ENCODE results near the gene TMPRSS2.

The TMPRSS2 gene

GRCh38 chr21:41480086-41480690 is 27.8 kb downstream of the TMPRSS2 start:
- DNase-seq, result no peak

GRCh38 chr21:41479686-41480085 is 28.3 kb downstream of the TMPRSS2 start:
- DNase-seq, result no peak

GRCh38 chr21:41478319-41479177 is 29.4 kb downstream of the TMPRSS2 start:
- DNase-seq, result no peak

GRCh38 chr21:41477641-41478318 is 30.2 kb downstream of the TMPRSS2 start:
- no peak for DNase-seq

DNA sequence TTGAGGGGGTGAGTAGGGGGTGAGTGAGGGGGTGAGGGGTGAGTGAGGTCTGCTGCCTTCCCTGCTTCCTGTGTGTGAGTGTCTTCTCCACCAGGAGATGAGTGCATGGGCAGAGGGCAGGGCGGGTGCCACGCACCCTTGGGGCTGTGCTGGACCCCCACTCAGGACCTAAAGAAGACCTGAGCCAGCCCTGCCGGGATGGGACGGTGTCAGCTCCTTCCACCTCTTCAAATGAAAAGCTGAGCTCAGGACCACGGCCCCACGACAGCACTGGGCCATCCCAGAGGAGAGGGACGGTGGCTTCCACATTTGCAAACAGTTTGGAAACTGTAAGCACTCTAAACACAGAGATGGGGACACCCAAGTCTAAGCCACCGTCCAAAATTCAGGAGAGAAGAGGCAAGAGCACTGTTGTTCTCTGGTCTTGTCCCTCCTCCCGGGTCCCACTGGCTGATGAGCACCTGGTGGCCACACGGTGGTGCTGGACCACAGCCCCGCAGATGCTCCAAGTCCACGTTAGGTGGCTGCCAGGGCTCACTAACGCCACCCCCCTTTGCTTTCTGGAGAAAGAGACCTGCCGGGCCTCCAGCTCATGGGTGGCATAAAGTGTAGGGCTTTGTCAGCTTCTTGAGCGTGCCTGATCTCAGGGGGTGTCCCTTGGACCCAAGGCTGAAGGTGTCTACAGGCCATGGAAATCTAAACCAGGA is 32.1 kb downstream of the TMPRSS2 start:
- no peak for DNase-seq

DNA sequence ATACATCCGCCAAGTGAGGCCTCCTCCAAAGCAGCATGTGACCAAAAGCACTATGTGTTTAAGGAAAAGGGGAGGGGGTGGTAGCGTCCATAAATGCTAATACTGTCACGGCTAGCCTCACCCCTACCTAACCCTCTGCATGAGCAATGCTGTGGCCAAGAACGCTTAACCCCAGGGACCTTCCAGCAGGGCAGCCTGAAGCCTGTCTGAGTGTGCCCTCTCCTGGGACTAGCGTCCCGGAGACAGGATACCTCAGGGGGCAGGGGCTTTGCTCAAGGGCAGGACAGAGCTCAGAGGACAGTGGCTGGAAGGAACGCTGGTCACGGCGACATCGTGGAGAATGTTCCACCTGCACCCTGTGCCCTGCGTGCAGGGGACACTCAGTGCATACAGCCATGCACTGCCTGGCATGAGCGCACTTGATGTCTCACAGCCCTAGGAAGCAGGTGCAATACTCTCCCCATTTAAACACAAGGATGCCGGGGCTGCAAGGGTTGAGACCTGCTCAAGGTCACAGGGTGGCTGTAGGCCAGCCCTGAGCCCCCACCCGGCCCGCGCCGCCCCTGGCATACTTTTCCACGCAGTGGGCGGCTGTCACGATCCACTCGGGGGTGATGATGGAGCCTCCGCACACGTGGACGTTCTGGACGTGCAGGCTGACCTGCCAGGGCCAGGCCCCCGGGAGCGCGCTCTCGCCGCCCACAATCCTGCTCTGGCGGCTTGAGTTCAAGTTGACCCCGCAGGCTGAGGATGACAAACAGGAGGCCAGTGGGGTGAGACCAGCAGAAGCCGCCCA is 35.0 kb downstream of the TMPRSS2 start:
- no peak for DNase-seq

GRCh38 chr21:41470054-41470453 is 37.9 kb downstream of the TMPRSS2 start:
- no peak for DNase-seq

- no peak for DNase-seq
These were observed 41.7 kb downstream of the TMPRSS2 start for GRCh38 chr21:41466024-41466820.

GRCh38 chr21:41465176-41465781 is 42.7 kb downstream of the TMPRSS2 start:
- DNase-seq, result no peak

- no peak for DNase-seq
These were observed 47.1 kb downstream of the TMPRSS2 start for GRCh38 chr21:41460578-41461527.

- DNase-seq, result no peak
These were observed 47.9 kb downstream of the TMPRSS2 start for GRCh38 chr21:41459884-41460534.

DNA sequence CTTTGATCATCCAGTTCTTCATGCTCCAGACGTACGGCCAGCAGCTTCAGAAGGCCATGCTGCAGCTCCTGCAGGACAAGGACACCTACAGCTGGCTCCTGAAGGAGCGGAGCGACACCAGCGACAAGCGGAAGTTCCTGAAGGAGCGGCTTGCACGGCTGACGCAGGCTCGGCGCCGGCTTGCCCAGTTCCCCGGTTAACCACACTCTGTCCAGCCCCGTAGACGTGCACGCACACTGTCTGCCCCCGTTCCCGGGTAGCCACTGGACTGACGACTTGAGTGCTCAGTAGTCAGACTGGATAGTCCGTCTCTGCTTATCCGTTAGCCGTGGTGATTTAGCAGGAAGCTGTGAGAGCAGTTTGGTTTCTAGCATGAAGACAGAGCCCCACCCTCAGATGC is 49.4 kb downstream of the TMPRSS2 start:
- no peak for DNase-seq

DNA sequence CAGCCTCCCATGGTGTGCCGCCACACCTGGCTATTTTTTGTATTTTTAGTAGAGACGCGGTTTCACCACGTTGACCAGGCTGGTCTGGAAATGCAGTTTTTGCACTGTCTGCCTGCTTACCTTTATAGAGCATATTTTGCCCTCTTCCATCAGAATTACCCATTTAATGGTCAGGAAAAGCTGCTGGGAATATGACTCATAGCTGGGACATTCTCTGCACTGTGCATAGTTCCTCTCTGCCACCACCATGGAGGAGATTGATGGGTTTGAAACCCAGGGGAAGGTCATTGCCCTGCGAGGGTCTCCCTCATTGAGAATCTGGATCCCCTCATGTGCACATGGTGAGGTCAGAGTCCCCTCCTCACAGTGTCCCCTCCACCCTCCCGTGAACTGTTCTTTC is 49.8 kb downstream of the TMPRSS2 start:
- no peak for DNase-seq

DNA sequence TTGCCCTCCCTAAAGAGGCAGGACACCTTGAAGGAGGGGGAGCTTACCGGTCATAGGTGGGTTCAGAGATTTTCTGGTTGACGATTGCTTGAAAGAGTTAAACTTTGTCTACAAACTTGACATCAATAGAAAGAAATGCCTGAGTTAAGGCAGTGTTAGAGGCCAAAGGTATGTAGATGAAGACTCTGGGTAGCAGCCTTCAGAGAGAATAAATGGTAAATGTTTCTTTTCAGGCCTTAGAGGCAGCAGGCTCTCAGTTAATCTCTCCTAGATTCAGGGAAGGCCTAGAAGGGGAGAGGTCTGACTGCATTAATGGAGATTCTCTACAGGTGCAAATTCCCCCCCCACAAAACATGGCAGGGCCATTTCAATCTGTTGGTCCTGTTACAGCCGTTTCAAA is 54.2 kb downstream of the TMPRSS2 start:
- DNase-seq, result no peak

- no peak for DNase-seq
These were observed 54.8 kb downstream of the TMPRSS2 start for GRCh38 chr21:41453198-41453597.

DNA sequence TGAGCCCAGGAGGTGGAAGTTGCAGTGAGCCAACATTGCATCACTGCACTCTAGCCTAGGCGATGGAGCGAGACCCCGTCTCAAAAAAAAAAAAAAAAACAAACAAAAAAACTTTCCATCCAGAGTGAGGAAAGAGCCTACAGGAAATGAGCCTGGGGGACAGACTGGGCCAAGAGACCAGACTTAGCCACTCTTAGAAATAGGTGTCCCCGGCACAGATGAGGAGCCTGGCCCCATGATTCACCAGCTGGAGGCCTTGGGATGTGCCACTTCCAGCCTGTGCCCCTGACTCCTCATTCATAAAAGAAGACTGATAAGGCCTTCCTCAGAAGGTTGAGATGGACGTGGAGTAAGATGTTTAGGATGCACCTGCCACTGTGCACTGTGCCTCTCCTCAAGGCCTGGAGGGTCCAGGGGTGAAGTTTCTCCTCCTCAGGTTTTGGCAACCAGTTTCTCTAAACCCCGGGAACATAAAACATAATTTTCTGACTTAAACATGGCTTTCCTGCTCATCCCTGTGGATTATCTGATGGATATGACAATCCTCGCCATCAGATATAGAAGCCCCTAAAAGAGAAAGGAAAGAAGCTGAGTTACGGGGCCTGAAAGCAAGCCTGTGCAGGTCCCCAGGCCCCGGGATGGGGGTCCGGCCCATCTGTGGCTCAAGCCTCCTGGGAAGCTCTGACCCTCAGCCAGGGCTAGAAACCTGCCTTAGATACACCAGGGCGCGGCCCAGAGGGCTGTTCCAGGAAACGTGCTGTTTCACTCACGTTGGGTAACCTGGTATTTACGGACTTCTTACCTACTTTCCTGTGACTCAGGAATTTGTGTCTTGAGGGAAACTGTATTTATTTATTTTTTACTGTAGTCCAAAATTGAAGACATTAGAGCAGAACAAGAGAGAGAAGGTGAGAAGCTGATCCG is 55.9 kb downstream of the TMPRSS2 start:
- no peak for DNase-seq

- no peak for DNase-seq
These were observed 58.3 kb downstream of the TMPRSS2 start for GRCh38 chr21:41449613-41450012.

- DNase-seq, result no peak
These were observed 60.6 kb downstream of the TMPRSS2 start for GRCh38 chr21:41447356-41447755.

All from NCI-H187 treated with DMSO at 0.1 percent for 48 hours (cell line).